SK-N-MC (cell line): ENCODE results near the gene ALX3.

ENCODE experiments used
- EZH2 ChIP-seq: fragments of 200-600 bp; sonication (generic); IDR thresholded peaks from one replicate; pipeline ENCODE4 v1.6.1; 2017; ENCODE audit warnings: antibody characterized with exemption
- FOXP2 ChIP-seq: optimal IDR thresholded peaks from 2 replicates; pipeline ENCODE3; 2011; ENCODE audit warnings: mild to moderate bottlenecking, moderate library complexity; ENCODE audit not compliant: insufficient read depth; ENCODE audit errors: extremely low read length, control extremely low read depth
- POLR2AphosphoS5 ChIP-seq: IDR thresholded peaks from 2 replicates; pipeline ENCODE4 v1.6.1; 2012; ENCODE audit warnings: mild to moderate bottlenecking, low read depth, low read length, borderline replicate concordance

DNA sequence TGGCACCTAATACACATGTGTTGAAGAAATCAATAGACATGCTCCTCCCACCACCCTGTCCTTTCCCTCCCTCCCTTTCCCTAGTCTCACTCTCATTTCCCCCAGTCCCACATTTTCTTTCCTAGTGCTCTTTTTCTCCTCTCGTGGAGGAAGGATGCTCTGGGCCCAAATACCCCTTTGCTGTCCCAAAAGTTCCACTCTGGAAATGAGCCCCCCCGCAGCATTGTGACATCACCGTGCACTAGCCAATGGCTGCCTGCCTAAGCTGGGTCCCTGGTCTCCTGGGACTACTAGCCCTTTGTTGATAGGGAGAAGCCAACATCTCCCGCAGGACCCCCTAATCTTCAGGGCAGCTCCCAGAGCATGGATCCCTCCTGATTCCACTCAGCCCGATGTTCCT, 41.7 kb upstream of the ALX3 start, which contains the start of gene UBL4B:
- TF ChIP-seq POLR2AphosphoS5: no peak
- no peak for TF ChIP-seq EZH2
- no peak for TF ChIP-seq FOXP2
